ENCODE data around the gene DOCK8. TPM values are rescaled to one million over a fixed set of nuclear protein-coding genes. Genes with fewer than 3 reads are reported as not detected.

The DOCK8 gene
- total and polyA plus RNA-seq, 10 of the 15 experiments (the other 5 are each of a cell fraction or from before 2014, with no cell fraction given) = 35.4 to 100 (median 44.7) TPM

GRCh38 chr9:371349-371748 is 156.7 kb downstream of the DOCK8 start:
- WGBS (ENCODE audit: insufficient coverage, insufficient replicate concordance, low lambda C conversion rate, missing lambda C conversion rate) = 64% methylated on average over 3 of the region's 3 CpGs
- H3K27ac ChIP-seq (ENCODE audit: control insufficient read depth, insufficient read depth) = no peak overlapping the region
- FAIRE-seq (no peak), DNase-seq (ENCODE audit: low read depth, low spot score) (no peak), ATAC-seq (no peak)
- ChIA-PET RAD21 (ENCODE audit: unreplicated experiment) (no interaction called here), POLR2A (interaction anchor here (0.6 kb wide), 1 partner anchor 19 kb away, joined by 5 read pairs; no protein-coding TSS in a partner anchor), SMC1A (ENCODE audit: uncharacterized antibody, unreplicated experiment) (interaction anchor here (0.6 kb wide), 2 partner anchors 11 to 31 kb away, joined by 3 read pairs; no protein-coding TSS in a partner anchor), CTCF (no interaction called here)
- no peak overlapping the region for H3K9ac ChIP-seq (ENCODE audit: control insufficient read depth, insufficient read depth, low read length)
- peaks cover 14 to 47% of the 10 kb centered on the region in 2 experiments for H3K36me3 ChIP-seq (ENCODE audit: control insufficient read depth in 2 of 2, insufficient read depth in 2 of 2, low read length in 1 of 2)
- H3K4me3 ChIP-seq = no peak overlapping the region
- no peak overlapping the region for H3K4me2 ChIP-seq (ENCODE audit: control insufficient read depth, insufficient read depth)
- H3K79me2 ChIP-seq (ENCODE audit: control insufficient read depth, insufficient read depth, low read length) = no peaks in the 10 kb centered on the region
- H3K27me3 ChIP-seq (replicated peaks in 1 of 2; ENCODE audit: control insufficient read depth in 2 of 2, insufficient read depth in 2 of 2, low read length in 1 of 2) = no peaks in the 10 kb centered on the region
- intact Hi-C loops (cut with micrococcal nuclease; ENCODE audit: unreplicated experiment) (loop anchor here (2.0 to 5.0 kb wide), 2 partner anchors 51 to 63 kb away; no protein-coding TSS in a partner anchor), in situ Hi-C loops (cut with MboI) (no loop called here)
- no peaks in the 10 kb centered on the region for H3K9me3 ChIP-seq (replicated peaks; ENCODE audit: control insufficient read depth, insufficient read depth, low read length)
- H4K20me1 ChIP-seq (ENCODE audit: control insufficient read depth, insufficient read depth) = no peaks in the 10 kb centered on the region
- no peak overlapping the region for H2AFZ ChIP-seq (ENCODE audit: control insufficient read depth, low read depth, low read length)
- BruUV-seq (replicated peaks) = no TSS peak
- no peaks in the 10 kb centered on the region for H3K4me1 ChIP-seq (ENCODE audit: control insufficient read depth, insufficient read depth, low read length)
- TF ChIP-seq, protein P1, sequence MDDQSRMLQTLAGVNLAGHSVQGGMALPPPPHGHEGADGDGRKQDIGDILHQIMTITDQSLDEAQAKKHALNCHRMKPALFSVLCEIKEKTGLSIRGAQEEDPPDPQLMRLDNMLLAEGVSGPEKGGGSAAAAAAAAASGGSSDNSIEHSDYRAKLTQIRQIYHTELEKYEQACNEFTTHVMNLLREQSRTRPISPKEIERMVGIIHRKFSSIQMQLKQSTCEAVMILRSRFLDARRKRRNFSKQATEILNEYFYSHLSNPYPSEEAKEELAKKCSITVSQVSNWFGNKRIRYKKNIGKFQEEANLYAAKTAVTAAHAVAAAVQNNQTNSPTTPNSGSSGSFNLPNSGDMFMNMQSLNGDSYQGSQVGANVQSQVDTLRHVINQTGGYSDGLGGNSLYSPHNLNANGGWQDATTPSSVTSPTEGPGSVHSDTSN (IDR thresholded peaks at IDR 0.05; ENCODE audit: insufficient replicate concordance, low read depth, low read length) = no peak
- TF ChIP-seq POLR2AphosphoS2 (IDR thresholded peaks at IDR 0.05; ENCODE audit: low read depth, low read length) (no peak), GATAD2B (conservative IDR thresholded peaks at IDR 0.05; ENCODE audit: low read depth) (no peak), SP1 (IDR thresholded peaks at IDR 0.05; ENCODE audit: low read depth, low read length) (no peak), TBL1XR1 (IDR thresholded peaks at IDR 0.05; ENCODE audit: low read depth, low read length) (no peak), NR2C2 (IDR thresholded peaks at IDR 0.05; ENCODE audit: borderline replicate concordance, control insufficient read depth, insufficient read length, low read depth) (no peak), FOXK2 (IDR thresholded peaks at IDR 0.05) (no peak), EED (IDR thresholded peaks at IDR 0.05; ENCODE audit: low read depth) (no peak), ZSCAN29 (IDR thresholded peaks at IDR 0.05) (no peak), RAD51 (IDR thresholded peaks at IDR 0.05) (no peak), TCF7 (IDR thresholded peaks at IDR 0.05; ENCODE audit: borderline replicate concordance) (no peak), ZNF207 (IDR thresholded peaks at IDR 0.05; ENCODE audit: borderline replicate concordance) (no peak), TCF12 (IDR thresholded peaks at IDR 0.05; ENCODE audit: low read depth, low read length) (no peak), IRF3 (IDR thresholded peaks at IDR 0.05) (no peak), SIN3A (IDR thresholded peaks at IDR 0.05; ENCODE audit: low read depth, low read length) (no peak)
- TF ChIP-seq, protein P2, sequence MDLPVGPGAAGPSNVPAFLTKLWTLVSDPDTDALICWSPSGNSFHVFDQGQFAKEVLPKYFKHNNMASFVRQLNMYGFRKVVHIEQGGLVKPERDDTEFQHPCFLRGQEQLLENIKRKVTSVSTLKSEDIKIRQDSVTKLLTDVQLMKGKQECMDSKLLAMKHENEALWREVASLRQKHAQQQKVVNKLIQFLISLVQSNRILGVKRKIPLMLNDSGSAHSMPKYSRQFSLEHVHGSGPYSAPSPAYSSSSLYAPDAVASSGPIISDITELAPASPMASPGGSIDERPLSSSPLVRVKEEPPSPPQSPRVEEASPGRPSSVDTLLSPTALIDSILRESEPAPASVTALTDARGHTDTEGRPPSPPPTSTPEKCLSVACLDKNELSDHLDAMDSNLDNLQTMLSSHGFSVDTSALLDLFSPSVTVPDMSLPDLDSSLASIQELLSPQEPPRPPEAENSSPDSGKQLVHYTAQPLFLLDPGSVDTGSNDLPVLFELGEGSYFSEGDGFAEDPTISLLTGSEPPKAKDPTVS (IDR thresholded peaks at IDR 0.05; ENCODE audit: low read depth, low read length) = no peak
- TF ChIP-seq, protein P3, sequence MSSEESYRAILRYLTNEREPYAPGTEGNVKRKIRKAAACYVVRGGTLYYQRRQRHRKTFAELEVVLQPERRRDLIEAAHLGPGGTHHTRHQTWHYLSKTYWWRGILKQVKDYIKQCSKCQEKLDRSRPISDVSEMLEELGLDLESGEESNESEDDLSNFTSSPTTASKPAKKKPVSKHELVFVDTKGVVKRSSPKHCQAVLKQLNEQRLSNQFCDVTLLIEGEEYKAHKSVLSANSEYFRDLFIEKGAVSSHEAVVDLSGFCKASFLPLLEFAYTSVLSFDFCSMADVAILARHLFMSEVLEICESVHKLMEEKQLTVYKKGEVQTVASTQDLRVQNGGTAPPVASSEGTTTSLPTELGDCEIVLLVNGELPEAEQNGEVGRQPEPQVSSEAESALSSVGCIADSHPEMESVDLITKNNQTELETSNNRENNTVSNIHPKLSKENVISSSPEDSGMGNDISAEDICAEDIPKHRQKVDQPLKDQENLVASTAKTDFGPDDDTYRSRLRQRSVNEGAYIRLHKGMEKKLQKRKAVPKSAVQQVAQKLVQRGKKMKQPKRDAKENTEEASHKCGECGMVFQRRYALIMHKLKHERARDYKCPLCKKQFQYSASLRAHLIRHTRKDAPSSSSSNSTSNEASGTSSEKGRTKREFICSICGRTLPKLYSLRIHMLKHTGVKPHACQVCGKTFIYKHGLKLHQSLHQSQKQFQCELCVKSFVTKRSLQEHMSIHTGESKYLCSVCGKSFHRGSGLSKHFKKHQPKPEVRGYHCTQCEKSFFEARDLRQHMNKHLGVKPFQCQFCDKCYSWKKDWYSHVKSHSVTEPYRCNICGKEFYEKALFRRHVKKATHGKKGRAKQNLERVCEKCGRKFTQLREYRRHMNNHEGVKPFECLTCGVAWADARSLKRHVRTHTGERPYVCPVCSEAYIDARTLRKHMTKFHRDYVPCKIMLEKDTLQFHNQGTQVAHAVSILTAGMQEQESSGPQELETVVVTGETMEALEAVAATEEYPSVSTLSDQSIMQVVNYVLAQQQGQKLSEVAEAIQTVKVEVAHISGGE (CRISPR knock-in tag; IDR thresholded peaks at IDR 0.05) = no peak

Measured in GM12878 (cell line).